OCI-M1 (cell line): ENCODE results near the gene GAA.

Experiments used
- DNase-seq: peaks from one replicate; lab custom pipeline; 2025; lab: John Stamatoyannopoulos, UW

The GAA gene

DNA sequence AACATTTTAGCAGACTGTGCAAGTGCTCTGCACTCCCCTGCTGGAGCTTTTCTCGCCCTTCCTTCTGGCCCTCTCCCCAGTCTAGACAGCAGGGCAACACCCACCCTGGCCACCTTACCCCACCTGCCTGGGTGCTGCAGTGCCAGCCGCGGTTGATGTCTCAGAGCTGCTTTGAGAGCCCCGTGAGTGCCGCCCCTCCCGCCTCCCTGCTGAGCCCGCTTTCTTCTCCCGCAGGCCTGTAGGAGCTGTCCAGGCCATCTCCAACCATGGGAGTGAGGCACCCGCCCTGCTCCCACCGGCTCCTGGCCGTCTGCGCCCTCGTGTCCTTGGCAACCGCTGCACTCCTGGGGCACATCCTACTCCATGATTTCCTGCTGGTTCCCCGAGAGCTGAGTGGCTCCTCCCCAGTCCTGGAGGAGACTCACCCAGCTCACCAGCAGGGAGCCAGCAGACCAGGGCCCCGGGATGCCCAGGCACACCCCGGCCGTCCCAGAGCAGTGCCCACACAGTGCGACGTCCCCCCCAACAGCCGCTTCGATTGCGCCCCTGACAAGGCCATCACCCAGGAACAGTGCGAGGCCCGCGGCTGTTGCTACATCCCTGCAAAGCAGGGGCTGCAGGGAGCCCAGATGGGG lies 3.1 kb downstream of the GAA start:
- no peak for DNase-seq

GRCh38 chr17:80104956-80105375 lies 3.6 kb downstream of the GAA start:
- no peak for DNase-seq

DNA sequence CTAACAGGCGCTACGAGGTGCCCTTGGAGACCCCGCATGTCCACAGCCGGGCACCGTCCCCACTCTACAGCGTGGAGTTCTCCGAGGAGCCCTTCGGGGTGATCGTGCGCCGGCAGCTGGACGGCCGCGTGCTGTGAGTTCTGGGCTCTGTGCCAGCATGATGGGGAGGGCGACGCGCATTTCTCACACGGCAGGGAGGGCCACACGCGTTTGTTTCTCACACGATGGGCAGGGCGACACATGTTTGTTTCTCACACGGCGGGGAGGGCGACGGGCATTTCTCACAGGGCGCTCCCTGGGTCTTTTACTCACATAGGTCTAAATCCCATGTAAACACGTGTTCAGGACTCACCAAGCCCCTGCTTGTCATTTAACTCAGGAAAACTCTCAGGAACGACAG lies 4.4 kb downstream of the GAA start:
- DNase-seq, result no peak

DNA sequence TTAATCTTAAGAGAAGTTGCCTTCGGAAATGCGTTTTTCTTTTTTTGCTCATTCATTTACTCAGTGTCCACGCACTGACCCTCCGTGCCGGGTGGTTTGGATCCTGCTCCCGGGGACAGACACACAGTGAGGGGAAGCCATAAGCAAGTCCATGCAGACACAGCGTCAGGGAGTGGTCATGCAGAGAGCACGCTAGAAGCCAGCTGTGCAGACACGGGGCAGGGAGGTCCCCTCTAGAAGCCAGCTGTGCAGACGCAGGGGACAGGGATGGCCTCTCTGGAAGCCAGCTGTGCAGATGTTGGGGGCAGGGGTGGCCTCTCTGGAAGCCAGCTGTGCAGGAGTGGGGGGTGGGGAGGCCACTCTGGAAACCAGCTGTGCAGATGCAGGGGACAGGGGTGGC lies 4.8 kb downstream of the GAA start:
- DNase-seq, result no peak

GRCh38 chr17:80106751-80107150 lies 5.4 kb downstream of the GAA start:
- no peak for DNase-seq

DNA sequence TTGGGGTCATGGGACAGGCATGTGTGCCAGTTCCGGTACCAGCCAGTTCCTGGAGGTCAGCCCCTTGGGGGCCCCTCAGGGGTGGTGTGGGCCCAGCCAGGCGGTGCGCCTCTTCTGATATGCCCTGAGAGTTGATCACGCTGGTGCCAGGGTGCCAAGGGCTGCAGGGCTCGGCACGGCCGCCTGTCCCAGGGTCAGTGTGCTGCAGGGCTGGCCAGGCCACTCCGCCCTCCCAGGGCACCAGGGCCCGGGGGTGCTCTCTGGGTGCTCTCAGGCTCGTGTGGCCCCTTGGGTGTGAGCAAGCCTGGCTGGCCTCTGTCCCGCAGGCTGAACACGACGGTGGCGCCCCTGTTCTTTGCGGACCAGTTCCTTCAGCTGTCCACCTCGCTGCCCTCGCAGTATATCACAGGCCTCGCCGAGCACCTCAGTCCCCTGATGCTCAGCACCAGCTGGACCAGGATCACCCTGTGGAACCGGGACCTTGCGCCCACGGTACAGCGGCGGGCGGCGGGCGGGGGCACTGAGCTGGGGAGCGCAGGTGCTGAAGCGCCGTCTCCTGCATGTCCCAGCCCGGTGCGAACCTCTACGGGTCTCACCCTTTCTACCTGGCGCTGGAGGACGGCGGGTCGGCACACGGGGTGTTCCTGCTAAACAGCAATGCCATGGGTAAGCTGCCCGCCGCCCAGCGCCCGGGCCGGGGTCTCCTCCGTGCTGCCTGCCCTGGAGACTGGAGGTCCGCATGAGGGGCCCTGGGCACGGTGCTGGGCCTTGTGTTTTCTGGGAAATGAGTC lies 6.0 kb downstream of the GAA start:
- no peak for DNase-seq

DNA sequence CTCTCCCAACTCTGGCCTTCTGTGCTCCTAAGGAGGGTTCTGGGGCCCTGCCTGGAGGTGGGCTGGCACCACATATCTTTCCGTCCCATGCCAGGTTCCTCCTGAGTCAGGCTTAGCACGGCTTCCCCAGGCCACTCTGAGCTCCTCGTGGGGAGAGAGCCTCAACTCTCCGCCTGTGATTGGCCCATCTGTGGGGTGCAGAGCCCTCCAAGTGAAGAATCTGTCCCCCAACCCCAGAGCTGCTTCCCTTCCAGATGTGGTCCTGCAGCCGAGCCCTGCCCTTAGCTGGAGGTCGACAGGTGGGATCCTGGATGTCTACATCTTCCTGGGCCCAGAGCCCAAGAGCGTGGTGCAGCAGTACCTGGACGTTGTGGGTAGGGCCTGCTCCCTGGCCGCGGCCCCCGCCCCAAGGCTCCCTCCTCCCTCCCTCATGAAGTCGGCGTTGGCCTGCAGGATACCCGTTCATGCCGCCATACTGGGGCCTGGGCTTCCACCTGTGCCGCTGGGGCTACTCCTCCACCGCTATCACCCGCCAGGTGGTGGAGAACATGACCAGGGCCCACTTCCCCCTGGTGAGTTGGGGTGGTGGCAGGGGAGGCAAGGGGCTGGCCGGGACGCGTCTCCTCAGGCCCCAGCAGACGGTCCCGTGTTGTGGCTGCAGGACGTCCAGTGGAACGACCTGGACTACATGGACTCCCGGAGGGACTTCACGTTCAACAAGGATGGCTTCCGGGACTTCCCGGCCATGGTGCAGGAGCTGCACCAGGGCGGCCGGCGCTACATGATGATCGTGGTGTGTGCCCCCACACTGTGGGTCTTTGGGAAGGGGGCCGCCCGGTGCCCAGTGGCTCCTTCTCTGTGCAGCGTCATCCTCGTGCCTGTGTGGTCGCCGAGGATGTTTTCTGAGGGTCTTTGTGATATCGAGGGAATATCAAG lies 6.9 kb downstream of the GAA start:
- DNase-seq, result no peak

GRCh38 chr17:80109066-80109660 lies 7.8 kb downstream of the GAA start:
- no peak for DNase-seq

- DNase-seq, result no peak
Observed at GRCh38 chr17:80109713-80110446, 8.5 kb downstream of the GAA start.

DNA sequence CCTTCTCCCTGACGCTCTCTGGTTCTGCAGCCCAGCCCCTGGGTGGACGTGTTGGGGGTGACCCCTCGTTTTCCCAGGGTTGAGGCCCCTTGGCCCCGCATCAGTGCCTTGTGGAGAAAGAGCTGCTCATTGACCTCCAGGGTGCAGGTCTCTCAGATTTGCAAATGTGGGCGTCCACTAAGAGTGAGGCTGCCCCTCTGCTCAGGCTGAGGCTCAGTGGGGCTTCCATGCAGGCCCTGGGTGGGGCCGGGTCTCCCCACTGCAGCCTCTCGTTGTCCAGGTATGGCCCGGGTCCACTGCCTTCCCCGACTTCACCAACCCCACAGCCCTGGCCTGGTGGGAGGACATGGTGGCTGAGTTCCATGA lies 9.0 kb downstream of the GAA start:
- DNase-seq, result no peak

DNA sequence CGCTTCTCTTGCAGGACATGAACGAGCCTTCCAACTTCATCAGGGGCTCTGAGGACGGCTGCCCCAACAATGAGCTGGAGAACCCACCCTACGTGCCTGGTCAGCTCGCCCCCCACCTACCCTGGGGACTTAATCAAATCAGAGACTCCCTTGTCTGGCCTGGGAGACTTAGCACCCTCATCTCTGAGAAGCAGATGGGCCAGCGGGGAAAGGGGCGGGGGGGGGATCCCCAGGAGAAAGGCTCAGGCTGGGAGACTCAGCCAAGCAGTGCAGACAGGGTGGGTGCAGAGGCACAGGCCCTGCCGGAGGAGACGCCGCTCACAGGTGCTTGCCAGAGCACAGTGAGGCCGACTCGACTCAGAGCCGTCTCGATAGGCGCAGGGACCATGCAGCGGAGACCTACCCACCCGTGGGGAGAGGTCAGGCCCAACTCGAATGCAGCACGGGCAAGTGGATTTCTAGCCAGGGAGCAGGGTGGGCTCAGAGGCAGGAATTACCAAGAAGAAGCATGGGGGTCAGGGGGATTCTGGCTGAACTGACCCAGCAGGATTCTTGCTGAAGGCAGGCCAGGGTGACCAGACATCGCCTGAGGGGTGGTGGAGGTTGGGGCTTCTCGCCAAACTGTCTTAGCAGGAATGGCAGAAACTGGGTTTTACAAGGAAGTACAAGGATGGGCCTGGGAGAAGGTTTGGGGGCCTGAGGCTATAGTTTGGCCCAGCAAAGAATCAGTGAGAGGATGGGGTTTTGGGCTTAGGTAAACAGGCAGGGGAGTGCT lies 9.7 kb downstream of the GAA start:
- no peak for DNase-seq

GRCh38 chr17:80111702-80112470 lies 10.5 kb downstream of the GAA start:
- DNase-seq, result no peak

- DNase-seq, result no peak
Observed at GRCh38 chr17:80112471-80113032, 11.2 kb downstream of the GAA start.

DNA sequence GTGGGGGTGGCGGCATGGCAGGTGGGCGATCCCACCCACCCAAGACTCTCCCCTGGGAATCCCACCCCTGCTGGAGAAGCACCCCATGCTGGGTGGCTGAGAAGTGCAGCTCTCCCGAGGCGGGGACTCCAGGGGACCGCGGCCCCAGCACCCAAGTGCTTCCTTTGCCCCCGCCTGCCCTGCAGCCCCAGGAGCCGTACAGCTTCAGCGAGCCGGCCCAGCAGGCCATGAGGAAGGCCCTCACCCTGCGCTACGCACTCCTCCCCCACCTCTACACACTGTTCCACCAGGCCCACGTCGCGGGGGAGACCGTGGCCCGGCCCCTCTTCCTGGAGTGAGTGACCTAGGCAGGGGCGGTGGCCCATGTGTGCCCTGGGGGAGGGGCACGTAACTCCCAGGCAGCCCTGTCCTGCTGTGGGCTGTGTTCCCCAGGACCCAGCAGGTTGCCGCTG lies 11.7 kb downstream of the GAA start:
- DNase-seq, result no peak

- no peak for DNase-seq
Observed at GRCh38 chr17:80114758-80115157, 13.4 kb downstream of the GAA start.

DNA sequence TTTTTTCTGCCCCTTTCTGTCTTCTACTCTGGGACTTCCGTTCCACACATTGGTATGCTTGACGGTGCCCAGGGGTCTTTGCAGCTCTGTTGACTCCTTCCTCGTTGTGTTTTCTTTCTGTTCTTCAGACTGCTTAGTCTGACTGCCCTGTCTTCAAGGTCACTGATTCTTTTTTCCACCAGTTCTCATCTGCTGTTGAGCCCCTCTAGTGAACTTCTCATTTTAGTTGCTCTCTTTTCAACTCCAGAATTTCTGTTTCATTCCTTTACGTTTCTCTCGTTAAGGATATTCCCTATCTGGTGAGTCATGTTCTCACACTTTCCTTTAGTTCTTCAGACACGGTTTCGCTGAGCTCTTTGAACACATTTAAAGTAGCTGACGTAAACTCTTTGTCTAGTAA lies 13.8 kb downstream of the GAA start:
- DNase-seq, result no peak

DNA sequence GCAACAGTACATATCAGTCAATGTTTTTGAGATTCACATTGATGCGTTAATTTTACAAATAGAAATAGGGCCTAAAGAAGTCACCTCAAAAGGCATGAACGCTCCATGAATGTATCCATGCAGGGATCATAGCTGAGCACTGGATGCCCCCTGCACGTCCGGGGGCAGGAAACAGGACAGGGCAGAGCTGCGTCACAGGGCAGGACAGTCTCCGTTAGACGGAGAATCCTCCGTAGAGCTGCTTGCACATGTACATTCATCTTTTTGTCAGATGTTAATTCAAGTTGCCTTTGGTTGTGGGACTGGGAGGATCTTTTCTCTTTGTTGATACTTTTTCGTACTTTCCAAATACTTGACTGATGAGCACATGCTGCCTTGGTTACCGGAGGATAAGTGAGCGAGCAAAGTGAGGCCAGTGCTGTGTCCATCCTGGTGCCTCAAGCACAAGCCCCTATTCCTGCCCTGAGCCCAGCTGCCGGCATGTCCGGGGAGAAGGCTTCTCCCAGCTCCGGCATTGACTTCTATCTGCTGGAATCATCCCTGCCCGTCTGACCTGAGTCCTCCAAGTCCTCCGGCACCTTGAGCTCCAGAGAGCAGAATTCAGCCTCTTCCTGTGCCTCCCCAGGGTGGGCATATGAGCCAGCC lies 15.0 kb downstream of the GAA start:
- DNase-seq, result no peak

GRCh38 chr17:80116921-80117380 lies 15.6 kb downstream of the GAA start:
- DNase-seq, result no peak
